Adipocyte (in vitro differentiated cells): ENCODE data around the gene SELENOO.

Experiments
- DNase-seq: peaks from one replicate; pipeline ENCODE4 v3.0.0-alpha.2; 2015; ENCODE audit warnings: low read depth
- H3K27me3 ChIP-seq: replicated peaks from 2 replicates; pipeline ENCODE4 v1.7.0; 2013; ENCODE audit warnings: mild to moderate bottlenecking, low read length, moderate library complexity; ENCODE audit not compliant: control insufficient read depth, insufficient read depth
- H3K36me3 ChIP-seq: 2 replicates; pipeline ENCODE4 v1.7.0; 2013; ENCODE audit warnings: low read length, mild to moderate bottlenecking, moderate library complexity; ENCODE audit not compliant: control insufficient read depth, insufficient read depth, severe bottlenecking
- H3K4me1 ChIP-seq: 2 replicates; pipeline ENCODE4 v1.7.0; 2013; ENCODE audit warnings: mild to moderate bottlenecking, low read length, moderate library complexity; ENCODE audit not compliant: control insufficient read depth, insufficient read depth
- H3K4me3 ChIP-seq: 2 replicates; pipeline ENCODE4 v1.7.0; 2013; ENCODE audit warnings: mild to moderate bottlenecking, low read length, moderate library complexity
- H3K9ac ChIP-seq: 2 replicates; pipeline ENCODE4 v1.7.0; 2013; ENCODE audit warnings: mild to moderate bottlenecking, low read length, moderate library complexity
- H3K9me3 ChIP-seq: 2 replicates; pipeline ENCODE4 v1.7.0; 2013; ENCODE audit warnings: mild to moderate bottlenecking, low read length, moderate library complexity; ENCODE audit not compliant: control insufficient read depth

SELENOO gene

DNA sequence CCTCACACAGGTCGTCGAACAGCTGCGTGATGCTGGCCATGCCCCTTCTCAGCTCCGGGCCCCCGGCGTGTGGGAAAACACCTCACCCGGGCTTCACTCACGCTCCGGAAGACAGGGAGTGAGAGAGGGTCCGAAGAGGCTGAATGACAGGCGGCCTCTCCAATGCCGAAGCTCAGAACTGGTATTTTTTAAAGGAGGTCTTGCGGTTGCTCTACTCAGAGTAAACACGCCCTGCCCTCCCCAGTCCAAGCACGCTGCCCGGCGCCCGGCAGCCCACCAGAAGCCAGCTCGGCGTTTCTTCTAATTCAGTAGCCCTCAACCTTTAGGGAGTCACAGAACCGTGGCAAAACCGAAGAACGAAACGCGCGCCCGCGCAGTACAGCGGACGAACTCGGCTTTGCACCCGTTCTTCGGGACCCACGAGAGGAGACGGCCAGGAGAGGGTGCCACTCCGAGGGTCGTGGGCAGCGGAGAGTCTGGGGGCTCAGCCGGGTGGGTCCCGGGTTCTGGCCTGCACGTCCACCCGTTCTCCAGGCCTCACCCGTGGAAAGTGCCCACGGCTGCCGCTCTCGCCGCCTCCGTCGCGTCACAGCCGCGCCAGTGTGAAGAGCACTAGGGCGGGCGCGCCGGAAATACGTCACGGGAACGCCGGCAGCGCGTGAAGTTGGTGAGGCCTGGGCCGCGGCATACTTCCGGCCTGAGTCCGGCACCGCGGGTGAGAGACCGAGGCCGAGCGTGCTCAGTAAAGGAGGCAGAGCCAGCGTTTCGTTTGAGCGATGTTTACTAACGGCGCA lies 43.8 kb downstream of the SELENOO start, which contains the start of gene TUBGCP6:
Gene TUBGCP6 (minus strand): TSS at position 604 of the 794 bp plus-strand sequence. CDS start 564 bp downstream, at position 40.
- Histone ChIP-seq H3K9me3 (no peaks in the 10 kb centered on the region), H3K27me3 (no peaks in the 10 kb centered on the region), H3K9ac (peak within 1 kb of the TSS; percentile 99), H3K36me3 (peaks cover 22% of the 10 kb centered on the region), H3K4me3 (peak within 1 kb of the TSS; percentile 85), H3K4me1 (peaks cover 25% of the 10 kb centered on the region)
- DNase-seq, result peak; percentile 99

DNA sequence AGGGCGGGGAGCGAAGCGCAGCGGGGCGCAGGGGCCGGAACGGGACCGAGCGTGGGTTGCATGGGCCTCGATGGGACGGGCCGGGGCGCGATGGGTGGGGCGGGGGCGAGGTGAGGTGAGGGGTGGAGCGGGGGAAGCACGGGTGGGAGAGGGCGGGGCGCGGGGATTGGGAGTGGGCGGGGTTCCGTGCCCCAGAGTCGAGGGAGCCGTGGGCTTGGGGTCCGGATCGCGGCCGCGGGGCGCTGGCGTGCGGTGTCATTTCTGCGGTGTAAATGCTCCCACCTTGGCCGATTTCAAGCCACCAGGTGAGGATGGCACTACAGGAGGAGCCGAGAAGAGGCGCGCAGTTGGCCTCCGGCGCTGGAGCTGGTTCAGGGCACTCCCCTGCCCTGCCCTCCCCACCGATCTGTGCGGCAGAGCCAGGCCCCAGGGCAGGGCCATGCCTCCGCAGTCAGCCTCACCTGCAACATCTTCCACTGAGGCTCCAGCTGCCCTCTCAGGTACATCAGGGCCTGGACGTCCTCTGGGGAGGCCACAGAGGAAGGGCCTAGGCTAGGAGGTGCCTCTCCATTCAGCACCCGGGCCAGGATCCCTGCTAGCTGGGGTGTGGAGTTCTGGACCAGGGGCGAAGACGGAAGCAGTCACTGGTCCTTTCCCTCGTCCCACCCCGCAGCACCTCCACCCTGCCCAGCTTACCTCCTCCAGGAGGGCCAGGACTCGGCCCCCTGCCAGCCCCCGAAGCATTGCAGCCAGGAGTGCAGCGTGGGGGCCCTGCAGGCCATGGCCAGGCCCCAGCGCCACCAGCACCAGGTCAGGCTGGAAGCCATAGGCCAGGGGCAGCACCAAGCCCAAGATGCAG lies 44.6 kb downstream of the SELENOO start:
- no peak for DNase-seq
- peak overlapping the region; percentile 99 for H3K9ac ChIP-seq
- no peaks in the 10 kb centered on the region for H3K27me3 ChIP-seq
- no peaks in the 10 kb centered on the region for H3K9me3 ChIP-seq
- H3K36me3 ChIP-seq, result peaks cover 17% of the 10 kb centered on the region
- peak overlapping the region; percentile 85 for H3K4me3 ChIP-seq
- peaks cover 34% of the 10 kb centered on the region for H3K4me1 ChIP-seq

DNA sequence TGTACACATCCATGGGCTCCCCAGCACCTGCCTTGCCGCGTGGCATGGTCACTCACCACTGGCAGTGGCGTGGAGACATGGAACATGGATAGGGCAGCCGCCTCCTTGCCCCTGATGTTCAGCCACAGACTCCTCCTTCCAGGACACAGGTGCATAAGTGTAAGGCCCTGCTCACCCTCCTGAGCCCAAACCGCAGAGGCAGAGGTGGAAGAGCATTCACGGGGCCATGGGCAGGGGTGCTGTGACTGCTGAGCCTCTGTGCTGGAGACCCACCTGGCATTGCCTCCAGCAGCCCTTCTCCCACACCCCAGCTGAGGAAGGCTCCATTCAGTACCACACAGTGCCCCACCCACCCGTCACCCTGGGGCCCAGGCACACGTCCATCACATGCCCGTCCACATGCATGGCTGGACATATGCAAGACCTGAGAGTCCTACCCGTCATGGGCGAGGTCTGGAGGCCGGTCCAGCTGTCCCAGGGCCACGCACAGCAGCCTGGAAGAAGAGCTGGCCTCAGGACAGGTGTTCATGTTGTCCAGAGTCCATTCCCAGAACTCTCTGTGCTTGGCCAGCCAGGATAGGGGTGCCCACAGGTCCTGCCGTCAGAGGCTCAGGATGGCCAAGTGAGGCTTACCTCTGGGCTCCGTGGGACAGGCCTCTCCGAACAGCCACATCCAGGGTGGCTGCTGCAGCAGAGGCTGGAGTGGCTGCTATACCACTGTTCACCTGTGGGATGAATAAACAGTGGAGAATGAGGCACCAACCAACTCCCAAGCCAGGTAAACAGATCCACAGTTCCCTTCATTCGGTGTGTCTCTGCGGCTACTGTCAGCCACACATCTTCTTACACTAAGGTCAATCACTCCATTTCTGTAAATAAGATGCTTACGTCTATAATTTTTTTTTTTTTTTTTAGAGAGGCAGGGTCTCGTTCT lies 45.7 kb downstream of the SELENOO start:
- Histone ChIP-seq H3K9me3 (no peaks in the 10 kb centered on the region), H3K4me1 (peaks cover 31% of the 10 kb centered on the region), H3K27me3 (no peaks in the 10 kb centered on the region), H3K9ac (peak overlapping the region; percentile 99), H3K36me3 (peaks cover 17% of the 10 kb centered on the region), H3K4me3 (peak overlapping the region; percentile 85)
- no peak for DNase-seq

DNA sequence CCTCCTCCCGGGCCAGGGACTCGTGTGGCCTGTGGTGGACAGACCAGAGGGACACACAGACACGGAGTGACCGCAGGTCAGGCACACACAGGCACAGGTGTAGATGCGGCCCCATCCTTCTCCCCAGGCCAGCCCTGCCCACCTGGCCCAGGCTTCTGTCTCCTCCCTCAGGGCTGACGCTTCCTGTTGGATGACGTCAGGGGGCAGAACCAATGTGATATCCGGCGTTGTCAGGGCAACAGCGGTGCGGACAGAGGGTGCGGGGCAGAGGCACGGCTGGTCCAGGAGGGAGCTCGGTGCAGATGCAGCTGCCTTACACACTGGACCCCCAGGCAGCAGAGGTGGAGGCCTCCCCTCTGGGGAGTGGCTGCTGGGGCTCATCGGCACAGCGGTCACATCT lies 46.9 kb downstream of the SELENOO start:
- Histone ChIP-seq H3K9ac (no peak overlapping the region), H3K9me3 (no peaks in the 10 kb centered on the region), H3K36me3 (peaks cover 17% of the 10 kb centered on the region), H3K27me3 (no peaks in the 10 kb centered on the region), H3K4me1 (peaks cover 22% of the 10 kb centered on the region), H3K4me3 (no peak overlapping the region)
- DNase-seq, result peak; percentile 31

DNA sequence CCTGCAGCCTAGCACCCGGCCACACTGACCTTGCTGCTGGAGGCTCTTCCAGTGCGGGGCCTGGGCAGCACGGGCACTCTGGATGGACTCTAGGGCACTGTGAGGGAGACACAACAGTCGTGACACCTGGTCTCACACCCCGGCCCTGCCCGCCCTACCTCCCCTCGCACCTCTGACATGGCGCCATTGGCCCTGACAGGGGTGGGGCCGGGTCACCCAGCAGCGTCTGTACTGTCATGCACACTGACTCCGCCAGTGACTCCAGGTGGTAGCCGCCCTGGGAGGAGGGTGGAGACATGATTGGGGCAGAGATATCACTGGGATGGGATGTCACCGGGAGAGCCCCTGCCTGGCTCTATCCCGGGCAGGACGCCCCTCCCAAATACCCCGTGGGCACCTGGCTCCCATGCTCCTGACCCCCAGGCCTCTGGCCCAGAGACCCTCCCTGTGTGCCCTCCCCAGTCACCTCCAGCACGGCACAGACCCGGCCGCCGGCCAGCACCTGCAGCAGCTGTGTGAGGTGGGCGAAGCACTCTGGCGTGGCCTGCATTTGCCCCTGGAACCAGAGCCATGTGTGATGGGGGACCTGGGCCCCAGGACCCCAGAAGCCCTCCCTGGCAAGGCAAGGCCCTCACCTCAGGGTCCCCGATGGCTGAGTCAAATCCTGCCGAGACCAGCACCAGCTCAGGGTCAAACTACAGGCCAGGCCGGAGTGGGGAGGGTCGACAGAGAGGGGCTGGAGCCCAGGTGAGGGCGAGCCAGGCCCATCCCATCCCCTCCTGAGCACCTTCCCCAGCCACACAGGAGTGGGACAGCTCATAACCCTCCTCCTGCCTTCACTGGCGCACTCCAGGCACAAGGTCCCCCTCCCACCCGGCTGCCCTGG lies 47.6 kb downstream of the SELENOO start:
- Histone ChIP-seq H3K4me3 (no peak overlapping the region), H3K36me3 (peaks cover 17% of the 10 kb centered on the region), H3K9me3 (no peaks in the 10 kb centered on the region), H3K27me3 (no peaks in the 10 kb centered on the region), H3K9ac (no peak overlapping the region), H3K4me1 (peaks cover 21% of the 10 kb centered on the region)
- DNase-seq, result no peak

DNA sequence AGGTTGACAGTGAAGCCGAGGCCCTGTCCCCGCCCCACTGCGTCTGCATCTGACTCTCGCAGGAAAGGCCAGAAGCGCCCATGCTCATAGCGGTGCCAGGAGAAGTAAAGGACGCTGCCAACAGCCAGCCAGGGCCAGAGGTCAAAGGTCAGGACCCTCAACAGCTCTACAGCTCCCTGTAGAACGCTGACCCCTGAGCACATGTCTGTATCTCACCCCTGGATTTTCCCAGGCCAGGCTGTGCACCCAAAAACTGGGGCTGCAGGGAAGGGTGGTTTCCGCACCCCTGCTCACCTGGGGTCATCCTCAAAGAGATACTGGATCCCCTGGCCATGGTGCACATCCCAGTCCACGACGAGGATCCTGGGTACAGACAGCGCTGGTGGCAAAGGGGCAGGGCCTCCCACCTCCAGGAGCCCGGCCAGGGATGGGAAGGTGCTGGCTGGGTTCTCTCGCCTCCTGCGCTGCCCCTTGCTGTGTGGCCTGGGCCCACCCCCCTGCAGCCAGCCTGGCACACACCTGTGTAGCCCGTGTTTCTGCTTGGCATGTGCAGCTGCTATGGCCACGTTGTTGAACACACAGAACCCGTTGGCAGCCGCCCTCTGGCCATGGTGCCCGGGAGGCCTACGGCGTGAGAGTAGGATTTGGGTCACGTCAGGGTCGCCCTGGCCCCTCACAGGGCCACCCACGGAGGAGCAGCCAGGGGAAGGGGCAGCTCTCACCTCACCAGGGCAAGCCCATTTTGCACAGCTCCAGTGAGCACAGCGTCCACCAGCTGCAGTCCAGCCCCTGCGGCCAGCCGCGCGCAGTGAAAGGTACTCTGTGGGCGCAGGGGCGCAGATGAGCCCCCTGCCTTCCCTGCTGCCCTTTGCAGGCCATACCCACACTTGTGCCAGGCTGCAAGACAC lies 48.8 kb downstream of the SELENOO start:
- Histone ChIP-seq H3K9ac (peak overlapping the region; percentile 94), H3K27me3 (no peaks in the 10 kb centered on the region)

DNA sequence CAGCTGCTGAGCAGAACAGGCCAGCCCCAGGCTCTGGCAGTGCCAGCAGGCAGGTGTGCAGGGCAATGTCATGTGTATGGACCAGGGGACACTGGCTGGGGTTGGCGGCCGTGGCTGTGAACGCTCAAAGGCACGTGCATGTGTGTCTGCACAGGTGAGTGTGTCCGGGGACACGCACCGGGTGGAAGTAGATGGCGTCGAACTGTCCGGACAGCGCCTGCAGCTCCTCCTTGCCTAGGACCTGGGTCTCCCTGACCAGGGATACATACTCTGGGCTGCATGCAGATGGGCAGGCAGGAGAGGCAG lies 49.4 kb downstream of the SELENOO start:
- Histone ChIP-seq H3K36me3 (peaks cover 17% of the 10 kb centered on the region), H3K4me1 (peaks cover 21% of the 10 kb centered on the region), H3K9ac (peak overlapping the region; percentile 94), H3K27me3 (no peaks in the 10 kb centered on the region), H3K4me3 (peak overlapping the region; percentile 89), H3K9me3 (no peaks in the 10 kb centered on the region)
- DNase-seq, result no peak

More for the DNA sequence above, 48.8 kb downstream of the SELENOO start:
- Histone ChIP-seq H3K4me3 (peak overlapping the region; percentile 89), H3K36me3 (peaks cover 17% of the 10 kb centered on the region), H3K9me3 (no peaks in the 10 kb centered on the region), H3K4me1 (peaks cover 21% of the 10 kb centered on the region)
- DNase-seq, result no peak

DNA sequence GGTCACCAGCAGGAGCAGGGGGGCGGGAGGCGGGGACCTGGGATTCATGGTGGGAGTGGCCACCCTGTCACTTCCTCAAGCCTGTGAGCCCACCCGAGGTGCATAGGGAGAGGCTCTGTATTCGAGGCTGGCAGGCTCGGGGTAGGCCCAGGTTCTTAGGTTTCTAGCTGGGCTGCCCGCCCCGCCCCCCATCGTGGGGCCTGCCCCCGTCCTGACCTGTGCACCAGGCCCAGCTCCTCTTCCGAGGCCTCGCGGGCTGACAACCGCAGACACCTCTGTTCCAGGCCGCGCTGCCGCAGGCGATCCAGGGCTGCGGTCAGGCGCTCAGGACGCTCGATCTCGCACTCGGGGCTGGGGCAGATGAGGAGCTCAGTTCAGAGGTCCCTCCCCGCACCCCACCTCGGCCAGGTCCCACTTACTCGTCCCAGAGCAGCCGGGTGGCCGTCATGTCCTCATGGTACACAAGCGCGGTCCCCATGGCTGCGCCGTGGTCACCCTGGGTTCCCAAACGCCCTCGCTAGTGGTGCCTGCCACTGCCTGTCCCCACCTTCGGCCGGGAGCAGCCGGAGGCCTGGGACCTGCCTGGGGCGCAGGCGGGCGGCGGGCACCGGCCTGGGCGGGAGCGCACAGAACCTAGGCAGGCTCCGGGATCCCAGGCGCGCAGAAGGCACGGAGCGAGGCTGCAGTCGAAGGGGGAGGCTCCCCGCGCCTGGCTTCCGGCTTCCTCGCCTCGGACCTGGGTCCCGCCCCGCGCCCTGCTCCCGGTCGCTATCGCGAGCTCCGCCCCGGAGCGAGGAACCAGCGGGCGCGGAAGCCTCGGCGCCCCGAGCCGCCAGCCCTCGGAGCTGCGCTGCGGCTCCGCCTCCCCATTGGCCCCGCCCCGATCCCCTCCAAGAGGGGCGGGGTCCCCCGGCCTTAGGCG lies 50.0 kb downstream of the SELENOO start, which contains the start of gene HDAC10:
Gene HDAC10 (minus strand): TSS at position 711 of the 922 bp plus-strand sequence. CDS start 233 bp downstream, at position 478.
- Histone ChIP-seq H3K27me3 (no peaks in the 10 kb centered on the region), H3K9ac (peak within 1 kb of the TSS; percentile 94), H3K4me1 (peaks cover 16% of the 10 kb centered on the region), H3K9me3 (no peaks in the 10 kb centered on the region), H3K36me3 (peaks cover 17% of the 10 kb centered on the region), H3K4me3 (peak within 1 kb of the TSS; percentile 89)
- peak; percentile 93 for DNase-seq
